Loucy (cell line): ENCODE measurements around the gene SLC6A6.

Experiments used
- CTCF ChIP-seq: fragments of 200-600 bp; sonication (generic); conservative IDR thresholded peaks from 2 replicates; pipeline ENCODE4 v1.5.1; 2014; ENCODE audit warnings: mild to moderate bottlenecking, antibody characterized with exemption, low read length
- EZH2phosphoT487 ChIP-seq: fragments of 200-600 bp; IDR thresholded peaks from 2 replicates; pipeline ENCODE4 v1.6.1; 2018; ENCODE audit warnings: antibody characterized with exemption, mild to moderate bottlenecking, moderate library complexity, borderline replicate concordance

GRCh38 chr3:14455571-14456317 is 53.3 kb downstream of the SLC6A6 start:
- TF ChIP-seq EZH2phosphoT487 = no peak
- TF ChIP-seq CTCF = no peak
